Mesendoderm (in vitro differentiated cells): ENCODE results near the gene OTUD5.
"Not testable (repeated sequence)": the region's sequence is repeated elsewhere in the genome, so short reads cannot be mapped to it uniquely, and the experiment has no call there.

Source experiments
- DNase-seq: peaks from one replicate; pipeline ENCODE4 v3.0.0; 2013
- H2AK5ac ChIP-seq: 2 replicates; pipeline ENCODE4 v1.6.1; 2013; ENCODE audit warnings: low read length, inconsistent platforms
- H2BK120ac ChIP-seq: 2 replicates; pipeline ENCODE4 v1.6.1; 2013; ENCODE audit warnings: low read depth, mild to moderate bottlenecking, low read length, moderate library complexity, mixed read lengths
- H2BK15ac ChIP-seq: replicated peaks from 2 replicates; pipeline ENCODE4 v1.6.1; 2013; ENCODE audit warnings: low read depth, mild to moderate bottlenecking, moderate library complexity
- H2BK5ac ChIP-seq: 2 replicates; pipeline ENCODE4 v1.6.1; 2013; ENCODE audit warnings: low read length, inconsistent platforms
- H3K18ac ChIP-seq: 2 replicates; pipeline ENCODE4 v1.6.1; 2013; ENCODE audit warnings: mild to moderate bottlenecking, low read length, mixed read lengths
- H3K23ac ChIP-seq: one replicate; pipeline ENCODE4 v1.6.1; 2013; ENCODE audit warnings: low read length
- H3K27ac ChIP-seq: 2 replicates; pipeline ENCODE4 v1.5.1; 2013; ENCODE audit warnings: low read depth, mild to moderate bottlenecking, inconsistent platforms, low read length, moderate library complexity
- H3K27me3 ChIP-seq: 2 replicates; pipeline ENCODE4 v1.6.1; 2013; ENCODE audit warnings: low read length, control low read depth, mild to moderate bottlenecking, inconsistent platforms; ENCODE audit not compliant: insufficient read depth, poor library complexity
- H3K36me3 ChIP-seq: 2 replicates; pipeline ENCODE4 v1.6.1; 2013; ENCODE audit warnings: low read length, inconsistent platforms; ENCODE audit not compliant: control insufficient read depth, insufficient read depth
- H3K4ac ChIP-seq: one replicate; pipeline ENCODE4 v1.6.1; 2013; ENCODE audit warnings: low read depth, mild to moderate bottlenecking, low read length, moderate library complexity
- H3K4me1 ChIP-seq: 2 replicates; pipeline ENCODE4 v1.6.1; 2013; ENCODE audit warnings: low read depth, low read length, inconsistent platforms; ENCODE audit not compliant: control insufficient read depth
- H3K4me2 ChIP-seq: 2 replicates; pipeline ENCODE4 v1.6.1; 2013; ENCODE audit warnings: low read length
- H3K4me3 ChIP-seq: 2 replicates; pipeline ENCODE4 v1.5.1; 2013; ENCODE audit warnings: mild to moderate bottlenecking, low read length
- H3K56ac ChIP-seq: one replicate; pipeline ENCODE4 v1.6.1; 2013; ENCODE audit warnings: low read length
- H3K79me1 ChIP-seq: 2 replicates; pipeline ENCODE4 v1.6.1; 2013; ENCODE audit warnings: low read length, inconsistent platforms
- H3K79me2 ChIP-seq: 2 replicates; pipeline ENCODE4 v1.6.1; 2013; ENCODE audit warnings: mild to moderate bottlenecking, low read length; ENCODE audit not compliant: control insufficient read depth, insufficient read depth
- H3K9ac ChIP-seq: 2 replicates; pipeline ENCODE4 v1.6.1; 2013; ENCODE audit warnings: low read length, inconsistent platforms
- H4K5ac ChIP-seq: one replicate; pipeline ENCODE4 v1.6.1; 2013; ENCODE audit warnings: low read length
- H4K8ac ChIP-seq: one replicate; pipeline ENCODE4 v1.6.1; 2013; ENCODE audit warnings: low read depth, mild to moderate bottlenecking, control low read depth, low read length, moderate library complexity
- WGBS: extraction: QIAGEN DNeasy Blood & Tissue Kit; methylation state at CpG from one replicate; pipeline ENCODE4 v1.1.7; 2013; ENCODE audit warnings: low lambda C conversion rate, missing lambda C conversion rate; ENCODE audit not compliant: insufficient coverage; ENCODE audit errors: extremely low coverage; 5-methylcytosine and 5-hydroxymethylcytosine counted together

The OTUD5 gene

GRCh38 chrX:48892896-48893295 is 64.5 kb downstream of the OTUD5 start:
- H3K23ac ChIP-seq, result no peak overlapping the region
- H4K5ac ChIP-seq, result no peak overlapping the region
- H3K27ac ChIP-seq, result no peak overlapping the region
- no CpG with 5 or more reads among the region's 4 CpGs for WGBS
- H3K56ac ChIP-seq, result no peak overlapping the region
- H3K79me2 ChIP-seq, result peaks cover 4% of the 10 kb centered on the region
- no peak overlapping the region for H3K4ac ChIP-seq
- no peak overlapping the region for H2BK15ac ChIP-seq
- no peaks in the 10 kb centered on the region for H3K4me1 ChIP-seq
- H3K36me3 ChIP-seq, result no peaks in the 10 kb centered on the region
- no peaks in the 10 kb centered on the region for H3K27me3 ChIP-seq
- no peak overlapping the region for H4K8ac ChIP-seq
- no peak overlapping the region for H3K4me2 ChIP-seq
- H3K18ac ChIP-seq, result no peak overlapping the region
- H3K9ac ChIP-seq, result no peak overlapping the region
- no peaks in the 10 kb centered on the region for H3K79me1 ChIP-seq
- no peak overlapping the region for H2BK120ac ChIP-seq
- no peak overlapping the region for H2BK5ac ChIP-seq
- H2AK5ac ChIP-seq, result no peak overlapping the region
- no peak overlapping the region for H3K4me3 ChIP-seq
- DNase-seq, result no peak

GRCh38 chrX:48891402-48892288 is 65.8 kb downstream of the OTUD5 start:
- no peak overlapping the region for H4K8ac ChIP-seq
- H3K79me2 ChIP-seq, result peaks cover 4% of the 10 kb centered on the region
- H3K4me3 ChIP-seq, result peak overlapping the region; percentile 8
- H3K27ac ChIP-seq, result peak overlapping the region; percentile 12
- no peak overlapping the region for H3K4ac ChIP-seq
- WGBS, result no CpG with 5 or more reads among the region's 68 CpGs
- H4K5ac ChIP-seq, result no peak overlapping the region
- no peak overlapping the region for H2BK15ac ChIP-seq
- H2BK5ac ChIP-seq, result no peak overlapping the region
- no peak overlapping the region for H2BK120ac ChIP-seq
- H3K36me3 ChIP-seq, result no peaks in the 10 kb centered on the region
- no peak overlapping the region for H2AK5ac ChIP-seq
- H3K18ac ChIP-seq, result peak overlapping the region; percentile 54
- no peaks in the 10 kb centered on the region for H3K27me3 ChIP-seq
- H3K9ac ChIP-seq, result peak overlapping the region; percentile 58
- peak overlapping the region; percentile 76 for H3K56ac ChIP-seq
- peak overlapping the region; percentile 40 for H3K4me2 ChIP-seq
- H3K4me1 ChIP-seq, result no peaks in the 10 kb centered on the region
- H3K79me1 ChIP-seq, result no peaks in the 10 kb centered on the region
- DNase-seq, result peak; percentile 94
- H3K23ac ChIP-seq, result no peak overlapping the region

- Histone ChIP-seq H3K18ac (peak overlapping the region; percentile 54), H3K79me2 (no peaks in the 10 kb centered on the region), H2AK5ac (no peak overlapping the region), H3K27ac (no peak overlapping the region), H3K9ac (peak overlapping the region; percentile 51), H4K8ac (no peak overlapping the region), H3K36me3 (no peaks in the 10 kb centered on the region), H3K23ac (no peak overlapping the region), H4K5ac (no peak overlapping the region), H3K56ac (peak overlapping the region; percentile 70), H3K4me2 (peak overlapping the region; percentile 62), H3K4ac (no peak overlapping the region), H2BK15ac (no peak overlapping the region), H3K4me3 (peak overlapping the region; percentile 8), H3K27me3 (no peaks in the 10 kb centered on the region), H2BK5ac (no peak overlapping the region), H3K79me1 (no peaks in the 10 kb centered on the region), H2BK120ac (no peak overlapping the region), H3K4me1 (no peaks in the 10 kb centered on the region)
- DNase-seq, result no peak
- WGBS, result no CpG with 5 or more reads among the region's 35 CpGs
Observed at GRCh38 chrX:48890934-48891401, 66.4 kb downstream of the OTUD5 start.

- H3K4me3 ChIP-seq, result no peak overlapping the region
- no peaks in the 10 kb centered on the region for H3K36me3 ChIP-seq
- no CpG with 5 or more reads among the region's 15 CpGs for WGBS
Observed at GRCh38 chrX:48890296-48890925, 67.0 kb downstream of the OTUD5 start.

GRCh38 chrX:48886586-48886985 is 70.8 kb downstream of the OTUD5 start:
- H3K4me1 ChIP-seq, H3K36me3 ChIP-seq, H3K4me3 ChIP-seq, H2BK15ac ChIP-seq, H3K56ac ChIP-seq, H3K79me1 ChIP-seq, H3K79me2 ChIP-seq, H3K27me3 ChIP-seq, H3K18ac ChIP-seq, H3K27ac ChIP-seq, H3K4ac ChIP-seq, H3K23ac ChIP-seq, DNase-seq, H3K4me2 ChIP-seq, H4K8ac ChIP-seq, H2AK5ac ChIP-seq, H2BK120ac ChIP-seq, H2BK5ac ChIP-seq, H4K5ac ChIP-seq, H3K9ac ChIP-seq: not testable (repeated sequence)
- WGBS, result no CpG with 5 or more reads among the region's 5 CpGs

More at GRCh38 chrX:48890296-48890925, 67.0 kb downstream of the OTUD5 start:
- no peak overlapping the region for H2AK5ac ChIP-seq
- peak overlapping the region; percentile 70 for H3K56ac ChIP-seq
- no peak overlapping the region for H3K23ac ChIP-seq
- peak; percentile 43 for DNase-seq
- no peak overlapping the region for H3K18ac ChIP-seq
- H3K4me1 ChIP-seq, result no peaks in the 10 kb centered on the region
- no peak overlapping the region for H3K4ac ChIP-seq
- H3K27me3 ChIP-seq, result no peaks in the 10 kb centered on the region
- H2BK120ac ChIP-seq, result no peak overlapping the region
- peak overlapping the region; percentile 51 for H3K9ac ChIP-seq
- no peak overlapping the region for H3K27ac ChIP-seq
- no peak overlapping the region for H4K8ac ChIP-seq
- no peak overlapping the region for H2BK15ac ChIP-seq
- no peaks in the 10 kb centered on the region for H3K79me2 ChIP-seq
- H2BK5ac ChIP-seq, result no peak overlapping the region
- H3K79me1 ChIP-seq, result no peaks in the 10 kb centered on the region
- H4K5ac ChIP-seq, result no peak overlapping the region
- H3K4me2 ChIP-seq, result peak overlapping the region; percentile 62
